ENCODE data around the gene LOXL1. TPM values are rescaled to one million over a fixed set of nuclear protein-coding genes. Genes with fewer than 3 reads are reported as not detected.

LOXL1 gene
- total RNA-seq, 3 donors from 2014 or later, result 5.6 to 11.3 (median 10.8) TPM

- Histone ChIP-seq H3K4me3 (no peak overlapping the region), H3K9me3 (no peaks in the 10 kb centered on the region), H3K36me3 (no peaks in the 10 kb centered on the region), H3K27ac (peak overlapping the region in 1 of 2 donors; percentile 57), H3K27me3 (no peaks in the 10 kb centered on the region), H3K4me1 (no peaks in the 10 kb centered on the region)
- intact Hi-C loops (cut with DNase I; ENCODE audit: low total_unique reads), result no loop called here
- DNase-seq (ENCODE audit: low spot score in 2 of 2), result no peak
- no peak for TF ChIP-seq POLR2AphosphoS5 (IDR thresholded peaks at IDR 0.05)
- TF ChIP-seq CTCF (IDR thresholded peaks at IDR 0.05), result no peak
- TF ChIP-seq POLR2A (IDR thresholded peaks at IDR 0.05), result no peak
Measured at GRCh38 chr15:73940061-73940981, 14.1 kb downstream of the LOXL1 start.

GRCh38 chr15:73941044-73941443 lies 14.8 kb downstream of the LOXL1 start:
- H3K4me1 ChIP-seq, result no peaks in the 10 kb centered on the region
- intact Hi-C loops (cut with DNase I; ENCODE audit: low total_unique reads), result no loop called here
- TF ChIP-seq POLR2A (IDR thresholded peaks at IDR 0.05) (no peak), POLR2AphosphoS5 (IDR thresholded peaks at IDR 0.05) (no peak)
- H3K36me3 ChIP-seq, result no peaks in the 10 kb centered on the region
- no peaks in the 10 kb centered on the region for H3K27me3 ChIP-seq
- no peaks in the 10 kb centered on the region for H3K9me3 ChIP-seq
- no peak for DNase-seq (ENCODE audit: low spot score in 2 of 2)
- H3K27ac ChIP-seq, result peak overlapping the region in 1 of 2 donors; percentile 57
- no peak overlapping the region for H3K4me3 ChIP-seq

GRCh38 chr15:73941449-73941848 lies 15.2 kb downstream of the LOXL1 start:
- Histone ChIP-seq H3K4me3 (no peak overlapping the region), H3K27me3 (no peaks in the 10 kb centered on the region), H3K9me3 (no peaks in the 10 kb centered on the region), H3K36me3 (no peaks in the 10 kb centered on the region), H3K4me1 (no peaks in the 10 kb centered on the region), H3K27ac (peak overlapping the region in 1 of 2 donors; percentile 57)
- no peak for TF ChIP-seq POLR2A (IDR thresholded peaks at IDR 0.05)
- TF ChIP-seq POLR2AphosphoS5 (IDR thresholded peaks at IDR 0.05), result no peak
- TF ChIP-seq CTCF (IDR thresholded peaks at IDR 0.05), result no peak
- no peak for DNase-seq (ENCODE audit: low spot score in 2 of 2)
- intact Hi-C loops (cut with DNase I; ENCODE audit: low total_unique reads), result no loop called here

GRCh38 chr15:73941871-73942635 lies 15.8 kb downstream of the LOXL1 start:
- Histone ChIP-seq H3K27me3 (no peaks in the 10 kb centered on the region), H3K9me3 (no peaks in the 10 kb centered on the region), H3K4me1 (no peaks in the 10 kb centered on the region), H3K36me3 (no peaks in the 10 kb centered on the region), H3K27ac (peak overlapping the region in 1 of 2 donors; percentile 49), H3K4me3 (no peak overlapping the region)
- TF ChIP-seq CTCF (IDR thresholded peaks at IDR 0.05) (no peak), POLR2A (IDR thresholded peaks at IDR 0.05) (no peak)
- no peak for DNase-seq (ENCODE audit: low spot score in 2 of 2)
- intact Hi-C loops (cut with DNase I; ENCODE audit: low total_unique reads), result no loop called here

- H3K36me3 ChIP-seq, result no peaks in the 10 kb centered on the region
- intact Hi-C loops (cut with DNase I; ENCODE audit: low total_unique reads), result no loop called here
- no peak for DNase-seq (ENCODE audit: low spot score in 2 of 2)
- no peak for TF ChIP-seq CTCF (IDR thresholded peaks at IDR 0.05)
- no peaks in the 10 kb centered on the region for H3K9me3 ChIP-seq
- no peak overlapping the region for H3K4me3 ChIP-seq
- peak overlapping the region in 1 of 2 donors; percentile 49 for H3K27ac ChIP-seq
- H3K27me3 ChIP-seq, result no peaks in the 10 kb centered on the region
- no peaks in the 10 kb centered on the region for H3K4me1 ChIP-seq
Measured at GRCh38 chr15:73942751-73943270, 16.5 kb downstream of the LOXL1 start.

Measured in breast epithelium (tissue), 4 donors.